GM10248 (cell line): ENCODE data around the gene MICAL2.

Experiments
- CTCF ChIA-PET: fragments of 300-600 bp; sonication (Branson Sonifier 250); formaldehyde crosslinking; extraction: SDS; loops from one replicate; lab custom pipeline; 2021; ENCODE audit warnings: antibody characterized with exemption; lab: Yijun Ruan, JAX
- POLR2A ChIA-PET: fragments of 350-650 bp; sonication (Branson Sonifier 250); formaldehyde crosslinking; extraction: SDS; loops from one replicate; lab custom pipeline; 2020; ENCODE audit warnings: antibody characterized with exemption; lab: Yijun Ruan, JAX
- DNase-seq: peaks from one replicate; pipeline ENCODE4 v3.0.0; 2012; ENCODE audit errors: extremely low spot score
- CTCF ChIP-seq: IDR thresholded peaks from 2 replicates; pipeline ENCODE4 v1.5.1; 2012; ENCODE audit warnings: mild to moderate bottlenecking, low read depth; ENCODE audit errors: extremely low read depth, missing control alignments, control extremely low read depth

Gene MICAL2

DNA sequence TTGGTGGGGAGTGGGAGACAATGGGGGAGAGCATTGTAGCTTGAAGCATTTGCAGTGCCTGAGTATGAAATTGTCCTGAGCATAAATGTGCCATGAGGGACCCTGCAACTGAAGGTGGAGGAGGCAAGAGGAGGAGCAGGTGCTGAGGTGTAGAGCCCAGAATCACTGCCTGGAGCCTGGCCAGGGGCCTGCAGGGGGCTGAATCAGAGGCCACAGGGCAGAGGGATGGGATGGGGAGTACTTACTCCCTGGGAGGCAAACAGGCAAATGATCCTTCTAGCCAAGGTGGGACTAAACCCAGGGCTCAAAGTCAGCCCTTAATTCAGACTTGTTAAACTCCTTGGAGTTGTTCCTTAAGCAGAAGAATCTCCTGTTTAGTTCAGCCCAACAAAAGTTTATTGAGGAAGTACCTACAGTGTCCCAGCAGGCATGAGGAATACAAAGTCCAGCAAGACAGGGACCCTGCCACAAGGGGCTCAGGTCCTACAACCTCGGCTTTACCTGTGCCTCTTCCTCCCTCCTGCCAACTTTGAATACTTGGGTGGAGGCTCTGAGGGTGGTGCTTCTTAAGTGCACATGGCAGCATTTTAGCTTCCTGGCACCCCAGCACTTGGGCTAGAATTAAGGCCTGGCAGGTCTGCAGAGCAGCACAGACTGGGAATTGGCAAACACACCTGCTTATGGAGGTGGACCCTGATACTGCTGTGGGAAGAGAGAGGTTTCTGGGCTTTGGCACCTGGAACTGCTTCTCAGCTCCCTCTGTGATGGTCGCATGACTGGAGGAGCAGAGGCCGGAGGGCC lies 20.0 kb downstream of the MICAL2 start:
- CTCF ChIA-PET, result interaction anchor here (1.0 to 1.4 kb wide), 2 partner anchors 9 to 29 kb away, joined by 3 read pairs; no protein-coding TSS in a partner anchor

GRCh38 chr11:12131943-12132789 lies 21.8 kb downstream of the MICAL2 start:
- no peak for TF ChIP-seq CTCF
- CTCF ChIA-PET, result interaction anchor here (1.2 to 1.4 kb wide), 2 partner anchors 10 to 11 kb away, joined by 3 read pairs; no protein-coding TSS in a partner anchor
- no peak for DNase-seq
- POLR2A ChIA-PET, result no interaction called here

More for the DNA sequence above, 20.0 kb downstream of the MICAL2 start:
- DNase-seq, result no peak
- TF ChIP-seq CTCF, result no peak
- POLR2A ChIA-PET, result no interaction called here

GRCh38 chr11:12132790-12133145 lies 22.4 kb downstream of the MICAL2 start:
- DNase-seq, result no peak
- ChIA-PET POLR2A (no interaction called here), CTCF (no interaction called here)
- TF ChIP-seq CTCF, result no peak

DNA sequence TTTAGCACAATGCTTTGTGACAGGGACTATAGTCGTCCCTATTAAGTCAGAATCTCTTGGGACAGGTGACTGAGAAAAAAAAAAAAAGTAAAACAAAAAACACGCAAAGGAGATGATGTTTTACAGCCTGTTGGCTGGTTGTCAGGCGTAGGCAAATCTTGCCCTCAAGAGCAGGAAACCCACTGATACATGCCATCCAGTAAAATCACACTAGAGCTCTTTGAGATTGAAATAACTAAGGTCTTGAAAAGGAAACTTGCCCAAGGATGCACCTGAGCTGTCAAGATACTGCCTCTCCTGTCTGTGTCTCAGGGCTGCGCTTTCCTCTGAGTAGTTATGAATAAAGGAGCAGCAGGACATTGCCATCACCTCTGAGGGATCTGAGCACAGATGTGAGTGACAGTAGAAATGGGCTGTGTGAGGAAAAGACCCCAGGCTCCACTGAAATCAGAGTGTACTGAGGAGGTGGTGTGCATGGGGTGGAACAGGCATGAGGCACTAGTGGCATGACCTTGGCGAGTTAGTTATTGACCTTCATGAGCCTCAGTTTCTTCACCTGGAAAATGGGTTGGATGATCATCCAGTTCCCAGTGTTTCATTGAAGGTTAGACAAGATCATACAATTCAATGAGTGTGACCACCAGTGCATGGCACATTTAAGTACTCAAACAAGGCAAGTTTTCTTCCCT lies 23.3 kb downstream of the MICAL2 start:
- ChIA-PET CTCF (interaction anchor here (0.8 to 2.1 kb wide), 5 partner anchors 14 to 86 kb away, joined by 3 to 5 read pairs (median 4); no protein-coding TSS in a partner anchor), POLR2A (no interaction called here)
- TF ChIP-seq CTCF, result no peak
- no peak for DNase-seq

DNA sequence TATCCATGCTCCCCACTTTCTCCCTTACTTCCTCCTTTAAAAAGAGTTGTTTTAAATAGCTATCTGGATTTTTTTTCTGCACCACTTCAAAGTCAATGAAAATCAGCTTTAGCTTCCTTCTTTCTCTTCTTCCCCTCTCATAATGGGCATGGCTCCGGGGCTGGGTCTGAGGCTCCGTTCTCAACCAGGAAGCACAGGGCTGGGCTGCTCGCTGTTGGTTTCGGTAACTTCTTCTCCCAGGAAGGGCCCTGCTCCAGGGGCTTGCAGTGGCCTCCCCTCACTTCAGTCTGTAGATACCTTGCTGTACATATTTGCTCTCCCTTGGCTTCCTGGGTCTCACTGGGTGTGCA lies 23.8 kb downstream of the MICAL2 start:
- TF ChIP-seq CTCF, result no peak
- ChIA-PET CTCF (interaction anchor here (0.8 to 2.1 kb wide), 6 partner anchors 10 to 87 kb away, joined by 3 to 5 read pairs (median 4); no protein-coding TSS in a partner anchor), POLR2A (no interaction called here)
- DNase-seq, result no peak

GRCh38 chr11:12135185-12135584 lies 24.8 kb downstream of the MICAL2 start:
- ChIA-PET POLR2A (no interaction called here), CTCF (interaction anchor here (1.2 to 2.1 kb wide), 6 partner anchors 11 to 88 kb away, joined by 3 to 5 read pairs (median 4); no protein-coding TSS in a partner anchor)
- TF ChIP-seq CTCF, result no peak
- DNase-seq, result no peak
